ENCODE results near the gene OIP5.
A peak's percentile ranks its signal among the peaks of the same experiment; 100 is the strongest.
"Not testable (repeated sequence)": the region's sequence is repeated elsewhere in the genome, so short reads cannot be mapped to it uniquely, and the experiment has no call there.

The OIP5 gene

GRCh38 chr15:41282436-41282835 lies 50.0 kb downstream of the OIP5 start:
- H4K91ac ChIP-seq (ENCODE audit: low read depth, low read length, poor library complexity); DNase-seq (ENCODE audit: low spot score); H3K18ac ChIP-seq (ENCODE audit: low read length); H2AFZ ChIP-seq (ENCODE audit: low read length); H3K4me3 ChIP-seq (ENCODE audit: low read length in 2 of 2); H3K23ac ChIP-seq (ENCODE audit: low read depth, low read length, poor library complexity); H3K79me1 ChIP-seq (ENCODE audit: low read depth, low read length); H3K9me3 ChIP-seq (replicated peaks in 1 of 2; ENCODE audit: control insufficient read depth in 2 of 2, insufficient read depth in 1 of 2, low read depth in 1 of 2, low read length in 2 of 2); H3K4me1 ChIP-seq (ENCODE audit: control insufficient read depth in 2 of 2, insufficient read depth in 1 of 2, low read depth in 1 of 2, low read length in 2 of 2); H2BK15ac ChIP-seq (ENCODE audit: low read length); H3K4me2 ChIP-seq (ENCODE audit: insufficient read depth, low read length, poor library complexity, severe bottlenecking); H2BK12ac ChIP-seq (ENCODE audit: low read length); H3K27me3 ChIP-seq (ENCODE audit: control insufficient read depth in 3 of 3, insufficient read depth in 3 of 3, low read depth in 1 of 3, low read length in 3 of 3); H3K14ac ChIP-seq (ENCODE audit: low read length); H3K27ac ChIP-seq (replicated peaks; ENCODE audit: low read length); H2BK5ac ChIP-seq (ENCODE audit: low read length); H3K4ac ChIP-seq (ENCODE audit: low read length); H3K9ac ChIP-seq (ENCODE audit: low read depth, low read length, poor library complexity); H2BK120ac ChIP-seq (ENCODE audit: low read depth, low read length): not testable (repeated sequence)
- peak overlapping the region; percentile 56 for H2AK5ac ChIP-seq (ENCODE audit: low read depth, low read length)
- WGBS, 2 donors (ENCODE audit: extremely low coverage in 2 of 2, insufficient read length in 2 of 2, insufficient replicate concordance in 1 of 2) = no CpG with 5 or more reads among the region's 10 CpGs
- peaks cover 12 to 44% of the 10 kb centered on the region in 2 donors for H3K36me3 ChIP-seq (replicated peaks in 1 of 2; ENCODE audit: control insufficient read depth in 2 of 2, insufficient read depth in 2 of 2, low read length in 2 of 2)
- H4K8ac ChIP-seq (ENCODE audit: low read depth, low read length) = peak overlapping the region; percentile 19

DNA sequence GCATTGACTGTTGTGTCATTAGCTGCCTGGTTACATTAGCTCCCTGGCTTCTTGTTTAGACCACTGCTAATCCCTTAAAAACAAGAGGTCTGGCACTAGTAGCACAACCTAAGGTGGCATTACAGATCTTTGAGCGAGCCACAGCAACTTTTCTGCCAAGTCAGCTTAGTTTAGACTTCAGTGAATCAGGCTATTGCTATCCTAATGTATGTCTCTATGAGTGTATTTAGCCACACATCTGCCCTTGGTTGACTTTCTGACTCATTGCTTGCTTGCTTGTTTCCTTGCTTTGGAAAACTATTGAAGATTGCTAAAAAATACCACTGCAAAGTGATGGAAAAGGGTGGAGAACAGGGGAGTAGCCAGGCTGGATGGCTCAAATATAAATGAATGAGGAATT lies 51.2 kb downstream of the OIP5 start:
- no CpG with 5 or more reads among the region's 1 CpG for WGBS, 2 donors (ENCODE audit: extremely low coverage in 2 of 2, insufficient read length in 2 of 2, insufficient replicate concordance in 1 of 2)
- Histone ChIP-seq H3K9ac (ENCODE audit: low read depth, low read length, poor library complexity) (no peak overlapping the region), H2BK5ac (ENCODE audit: low read length) (no peak overlapping the region), H3K27me3 (ENCODE audit: control insufficient read depth in 3 of 3, insufficient read depth in 3 of 3, low read depth in 1 of 3, low read length in 3 of 3) (no peaks in the 10 kb centered on the region), H3K4me3 (ENCODE audit: low read length in 2 of 2) (no peak overlapping the region), H2BK15ac (ENCODE audit: low read length) (no peak overlapping the region), H4K8ac (ENCODE audit: low read depth, low read length) (no peak overlapping the region), H2BK12ac (ENCODE audit: low read length) (no peak overlapping the region), H3K4me1 (ENCODE audit: control insufficient read depth in 2 of 2, insufficient read depth in 1 of 2, low read depth in 1 of 2, low read length in 2 of 2) (peaks cover 2 to 7% of the 10 kb centered on the region in 2 donors), H2AFZ (ENCODE audit: low read length) (no peak overlapping the region), H3K79me1 (ENCODE audit: low read depth, low read length) (no peaks in the 10 kb centered on the region), H2BK120ac (ENCODE audit: low read depth, low read length) (no peak overlapping the region), H3K9me3 (replicated peaks in 1 of 2; ENCODE audit: control insufficient read depth in 2 of 2, insufficient read depth in 1 of 2, low read depth in 1 of 2, low read length in 2 of 2) (peaks cover 0 to 4% of the 10 kb centered on the region in 2 donors), H2AK5ac (ENCODE audit: low read depth, low read length) (no peak overlapping the region), H3K4ac (ENCODE audit: low read length) (no peak overlapping the region), H4K91ac (ENCODE audit: low read depth, low read length, poor library complexity) (no peak overlapping the region), H3K36me3 (replicated peaks in 1 of 2; ENCODE audit: control insufficient read depth in 2 of 2, insufficient read depth in 2 of 2, low read length in 2 of 2) (peaks cover 6 to 39% of the 10 kb centered on the region in 2 donors), H3K27ac (replicated peaks; ENCODE audit: low read length) (no peak overlapping the region), H3K14ac (ENCODE audit: low read length) (no peak overlapping the region), H3K4me2 (ENCODE audit: insufficient read depth, low read length, poor library complexity, severe bottlenecking) (no peak overlapping the region), H3K23ac (ENCODE audit: low read depth, low read length, poor library complexity) (no peak overlapping the region), H3K18ac (ENCODE audit: low read length) (no peak overlapping the region)
- DNase-seq (ENCODE audit: low spot score) = no peak

DNA sequence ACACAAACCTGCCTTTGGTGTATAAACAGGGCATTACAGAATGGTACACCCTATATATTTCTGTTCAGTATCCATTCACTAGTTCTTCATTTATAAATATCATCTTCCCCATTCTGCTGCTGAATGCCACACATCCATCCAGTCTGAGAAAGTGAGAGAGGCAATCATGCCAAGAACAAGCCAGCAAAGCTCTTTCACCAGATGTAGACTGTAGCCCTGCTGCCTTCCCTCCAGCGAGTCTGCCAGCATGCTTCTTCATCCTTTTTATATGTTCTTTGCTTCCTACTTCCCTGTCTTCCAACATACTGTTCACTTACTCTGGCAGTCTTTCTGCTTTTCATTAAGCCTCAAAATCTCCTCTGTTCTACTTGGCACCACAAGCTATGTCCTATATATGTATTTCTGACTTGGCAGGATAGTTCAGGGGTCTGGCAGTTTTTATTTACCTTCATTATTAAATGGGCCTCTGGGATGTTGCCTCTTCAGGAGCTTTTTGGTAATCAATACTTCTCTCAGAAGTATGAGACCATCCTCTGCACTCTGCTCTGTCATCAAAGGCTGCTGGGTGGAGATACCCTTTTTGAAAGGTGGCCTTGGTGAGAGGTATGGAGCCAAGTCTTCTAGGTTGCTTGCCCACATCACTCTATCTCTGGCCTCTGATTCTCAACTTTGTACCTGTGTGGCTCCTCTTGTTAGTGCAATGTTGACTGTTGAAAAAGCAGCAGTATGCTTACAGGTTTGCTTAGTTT lies 52.7 kb downstream of the OIP5 start:
- H3K4me3 ChIP-seq (ENCODE audit: low read length in 2 of 2) = no peak overlapping the region
- no peaks in the 10 kb centered on the region for H3K4me1 ChIP-seq (ENCODE audit: control insufficient read depth in 2 of 2, insufficient read depth in 1 of 2, low read depth in 1 of 2, low read length in 2 of 2)
- no peak overlapping the region for H3K27ac ChIP-seq (replicated peaks; ENCODE audit: low read length)
- no peak overlapping the region for H2AK5ac ChIP-seq (ENCODE audit: low read depth, low read length)
- H3K14ac ChIP-seq (ENCODE audit: low read length) = no peak overlapping the region
- H3K18ac ChIP-seq (ENCODE audit: low read length) = no peak overlapping the region
- no peaks in the 10 kb centered on the region for H3K27me3 ChIP-seq (ENCODE audit: control insufficient read depth in 3 of 3, insufficient read depth in 3 of 3, low read depth in 1 of 3, low read length in 3 of 3)
- H3K79me1 ChIP-seq (ENCODE audit: low read depth, low read length) = no peaks in the 10 kb centered on the region
- H3K9me3 ChIP-seq (replicated peaks in 1 of 2; ENCODE audit: control insufficient read depth in 2 of 2, insufficient read depth in 1 of 2, low read depth in 1 of 2, low read length in 2 of 2) = no peaks in the 10 kb centered on the region
- no peak overlapping the region for H3K4ac ChIP-seq (ENCODE audit: low read length)
- no peak overlapping the region for H2AFZ ChIP-seq (ENCODE audit: low read length)
- no peak overlapping the region for H4K91ac ChIP-seq (ENCODE audit: low read depth, low read length, poor library complexity)
- peaks cover 5 to 32% of the 10 kb centered on the region in 2 donors for H3K36me3 ChIP-seq (replicated peaks in 1 of 2; ENCODE audit: control insufficient read depth in 2 of 2, insufficient read depth in 2 of 2, low read length in 2 of 2)
- no peak overlapping the region for H2BK120ac ChIP-seq (ENCODE audit: low read depth, low read length)
- H3K23ac ChIP-seq (ENCODE audit: low read depth, low read length, poor library complexity) = no peak overlapping the region
- no peak overlapping the region for H4K8ac ChIP-seq (ENCODE audit: low read depth, low read length)
- no peak overlapping the region for H3K9ac ChIP-seq (ENCODE audit: low read depth, low read length, poor library complexity)
- no peak overlapping the region for H3K4me2 ChIP-seq (ENCODE audit: insufficient read depth, low read length, poor library complexity, severe bottlenecking)
- H2BK15ac ChIP-seq (ENCODE audit: low read length) = no peak overlapping the region
- H2BK12ac ChIP-seq (ENCODE audit: low read length) = no peak overlapping the region
- DNase-seq (ENCODE audit: low spot score) = no peak
- no CpG with 5 or more reads among the region's 1 CpG for WGBS, 2 donors (ENCODE audit: extremely low coverage in 2 of 2, insufficient read length in 2 of 2, insufficient replicate concordance in 1 of 2)
- no peak overlapping the region for H2BK5ac ChIP-seq (ENCODE audit: low read length)

- H3K27ac ChIP-seq (replicated peaks; ENCODE audit: low read length) = no peak overlapping the region
- H3K36me3 ChIP-seq (replicated peaks in 1 of 2; ENCODE audit: control insufficient read depth in 2 of 2, insufficient read depth in 2 of 2, low read length in 2 of 2) = peaks cover 9 to 41% of the 10 kb centered on the region in 2 donors
- no peak overlapping the region for H3K9ac ChIP-seq (ENCODE audit: low read depth, low read length, poor library complexity)
- no peak overlapping the region for H3K4ac ChIP-seq (ENCODE audit: low read length)
- no peak overlapping the region for H3K18ac ChIP-seq (ENCODE audit: low read length)
- DNase-seq (ENCODE audit: low spot score) = no peak
- H2BK5ac ChIP-seq (ENCODE audit: low read length) = no peak overlapping the region
- no peaks in the 10 kb centered on the region for H3K79me1 ChIP-seq (ENCODE audit: low read depth, low read length)
- H3K4me3 ChIP-seq (ENCODE audit: low read length in 2 of 2) = no peak overlapping the region
- no peaks in the 10 kb centered on the region for H3K27me3 ChIP-seq (ENCODE audit: control insufficient read depth in 3 of 3, insufficient read depth in 3 of 3, low read depth in 1 of 3, low read length in 3 of 3)
- H3K9me3 ChIP-seq (replicated peaks in 1 of 2; ENCODE audit: control insufficient read depth in 2 of 2, insufficient read depth in 1 of 2, low read depth in 1 of 2, low read length in 2 of 2) = no peaks in the 10 kb centered on the region
- H4K91ac ChIP-seq (ENCODE audit: low read depth, low read length, poor library complexity) = no peak overlapping the region
- H2AFZ ChIP-seq (ENCODE audit: low read length) = no peak overlapping the region
- H3K14ac ChIP-seq (ENCODE audit: low read length) = no peak overlapping the region
- H4K8ac ChIP-seq (ENCODE audit: low read depth, low read length) = no peak overlapping the region
- no peaks in the 10 kb centered on the region for H3K4me1 ChIP-seq (ENCODE audit: control insufficient read depth in 2 of 2, insufficient read depth in 1 of 2, low read depth in 1 of 2, low read length in 2 of 2)
- H2AK5ac ChIP-seq (ENCODE audit: low read depth, low read length) = no peak overlapping the region
- no peak overlapping the region for H2BK120ac ChIP-seq (ENCODE audit: low read depth, low read length)
- no peak overlapping the region for H3K4me2 ChIP-seq (ENCODE audit: insufficient read depth, low read length, poor library complexity, severe bottlenecking)
- WGBS, 2 donors (ENCODE audit: extremely low coverage in 2 of 2, insufficient read length in 2 of 2, insufficient replicate concordance in 1 of 2) = no CpG with 5 or more reads among the region's 3 CpGs
- no peak overlapping the region for H2BK15ac ChIP-seq (ENCODE audit: low read length)
- H3K23ac ChIP-seq (ENCODE audit: low read depth, low read length, poor library complexity) = no peak overlapping the region
- no peak overlapping the region for H2BK12ac ChIP-seq (ENCODE audit: low read length)
Observed at GRCh38 chr15:41278319-41278718, 54.1 kb downstream of the OIP5 start.

All from neuronal stem cell (in vitro differentiated cells).